CD4-positive, alpha-beta T cell treated with Interferon alpha-2 for 1 hour (primary cell): ENCODE results near the gene PTPRN2.

Experiments
- DNase-seq, 2 donors: peaks; one replicate each; pipeline ENCODE4 v3.0.0-alpha.2; 2020 to 2022

Gene PTPRN2

DNA sequence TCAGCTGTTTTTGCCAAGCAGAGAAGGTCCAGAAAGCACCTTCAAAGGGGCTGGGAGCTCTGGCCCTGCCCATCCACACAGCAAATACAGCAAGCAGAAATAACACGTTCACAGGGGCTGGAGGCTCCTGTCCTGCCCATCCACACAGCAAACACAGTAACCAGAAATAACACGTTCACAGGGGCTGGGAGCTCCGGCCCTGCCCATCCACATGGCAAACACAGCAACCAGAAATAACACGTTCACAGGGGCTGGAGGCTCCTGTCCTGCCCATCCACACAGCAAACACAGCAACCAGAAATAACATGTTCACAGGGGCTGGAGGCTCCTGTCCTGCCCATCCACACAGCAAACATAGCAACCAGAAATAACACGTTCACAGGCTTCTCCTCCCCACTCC lies 558.1 kb downstream of the PTPRN2 start:
- no peak for DNase-seq

- no peak for DNase-seq
Observed at GRCh38 chr7:158028971-158029370, 558.7 kb downstream of the PTPRN2 start.

DNA sequence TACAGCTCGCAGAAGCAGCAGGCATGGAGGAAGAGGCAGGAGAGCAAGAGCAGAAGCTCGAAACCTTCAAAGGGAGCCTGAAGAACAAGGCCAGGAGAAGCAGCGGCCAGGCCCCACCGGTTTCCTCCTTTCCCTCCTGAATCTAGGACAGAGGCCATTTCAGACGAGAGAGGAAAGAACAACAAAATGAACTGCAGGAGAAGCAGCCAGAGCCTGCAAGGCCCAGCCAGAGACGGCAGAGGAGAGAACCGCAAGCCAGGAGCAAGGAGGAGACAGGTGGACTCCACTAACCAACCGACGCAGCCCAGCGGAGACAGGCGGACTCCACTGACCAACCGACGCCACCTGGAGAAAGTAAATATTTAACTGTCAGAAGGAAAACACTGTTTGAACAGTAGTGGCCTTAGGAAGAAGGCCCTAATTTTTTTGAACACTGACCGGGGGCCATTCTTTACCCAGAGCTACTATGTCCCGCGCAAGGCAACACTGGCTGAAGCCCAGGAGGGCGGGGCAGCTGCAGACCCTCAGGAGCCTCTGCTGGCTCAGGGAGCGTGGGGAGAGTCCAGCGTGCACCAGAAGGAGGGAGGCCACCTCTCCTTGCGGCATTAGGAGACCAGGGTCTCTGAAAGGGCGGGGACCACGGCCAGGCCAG lies 559.2 kb downstream of the PTPRN2 start:
- DNase-seq = no peak

DNA sequence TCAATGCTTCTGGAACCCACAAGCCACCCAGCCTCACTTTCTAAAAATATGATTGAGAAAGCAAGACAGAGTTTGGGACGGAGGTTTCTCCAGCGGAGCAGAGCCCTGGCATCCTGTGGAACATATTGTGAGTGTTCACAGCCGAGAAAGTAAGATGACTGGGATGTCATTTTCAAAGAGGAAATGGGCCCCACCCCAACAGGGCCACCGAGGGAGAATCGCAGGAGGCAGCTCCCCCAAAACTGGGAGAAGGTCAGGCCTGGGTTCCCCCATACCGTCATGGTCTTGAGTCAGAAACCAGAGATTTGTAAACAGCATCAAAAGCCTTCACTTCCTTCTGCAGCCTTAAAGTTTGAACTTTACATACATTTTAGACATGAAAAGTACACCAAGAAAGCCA lies 560.0 kb downstream of the PTPRN2 start:
- DNase-seq = no peak

- DNase-seq = no peak
Observed at GRCh38 chr7:158026636-158027265, 560.9 kb downstream of the PTPRN2 start.

DNA sequence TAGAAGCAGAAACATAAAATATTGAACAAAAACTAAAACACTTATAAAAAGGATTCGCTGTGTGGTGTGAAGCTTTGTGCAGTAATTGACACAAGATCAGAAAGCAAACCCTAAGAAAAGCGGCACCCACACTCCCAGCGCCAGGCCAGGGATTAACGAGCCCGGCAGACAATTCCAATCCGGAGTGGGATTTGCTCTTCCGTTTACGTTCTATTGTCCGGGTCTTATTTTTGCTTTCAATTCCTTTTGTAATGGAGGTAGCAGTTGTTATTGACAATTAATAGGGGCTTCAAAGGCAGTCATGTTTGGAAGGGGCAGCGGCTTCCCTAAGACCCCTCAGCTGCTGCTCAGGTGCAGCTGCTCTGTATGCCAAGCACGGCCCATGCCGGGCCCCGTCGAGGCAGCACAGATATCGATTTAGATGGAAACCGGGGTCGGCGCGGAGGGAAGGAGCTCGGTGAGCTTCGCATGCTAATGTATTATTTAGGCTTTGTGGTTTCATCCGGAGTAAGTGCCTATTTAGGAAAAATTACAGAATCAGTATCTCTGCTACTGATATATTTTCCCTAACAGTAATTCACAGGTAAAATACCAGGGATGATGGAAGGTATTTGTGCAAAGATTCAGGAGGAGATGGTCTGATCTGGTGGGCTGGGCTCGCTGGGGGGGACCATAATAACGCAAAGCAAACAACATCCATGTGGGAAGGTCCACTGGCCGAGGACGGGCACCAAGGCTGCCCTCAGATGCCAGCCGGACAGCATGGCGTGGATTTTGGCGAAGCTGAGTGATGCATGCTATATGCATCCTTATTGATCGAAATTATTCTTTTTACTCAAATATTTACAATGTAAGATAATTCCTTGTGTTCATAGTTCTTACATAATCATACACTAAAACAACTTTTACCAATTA lies 561.7 kb downstream of the PTPRN2 start:
- DNase-seq = no peak

DNA sequence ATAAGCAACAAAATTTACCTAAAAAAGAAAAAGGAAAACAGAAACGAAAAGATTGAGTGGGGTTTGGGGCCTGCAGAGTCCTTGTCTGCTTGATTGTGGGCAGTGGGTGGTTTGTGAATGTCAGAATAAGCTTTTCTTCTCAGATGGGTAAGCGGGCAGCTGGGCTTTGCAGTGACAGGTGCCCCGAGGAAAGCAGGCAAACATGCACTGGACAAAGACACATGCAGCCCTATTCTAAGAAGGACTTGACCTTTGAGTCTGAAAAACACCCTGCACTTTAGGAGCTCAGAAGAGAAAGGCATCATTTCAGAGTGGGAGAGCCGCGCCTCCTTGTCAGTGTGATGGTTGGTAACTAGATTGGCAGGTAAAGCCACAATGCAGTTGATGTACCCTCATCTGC lies 562.7 kb downstream of the PTPRN2 start:
- no peak for DNase-seq

GRCh38 chr7:158024351-158024715 lies 563.3 kb downstream of the PTPRN2 start:
- no peak for DNase-seq

- no peak for DNase-seq
Observed at GRCh38 chr7:158023681-158024350, 563.8 kb downstream of the PTPRN2 start.

DNA sequence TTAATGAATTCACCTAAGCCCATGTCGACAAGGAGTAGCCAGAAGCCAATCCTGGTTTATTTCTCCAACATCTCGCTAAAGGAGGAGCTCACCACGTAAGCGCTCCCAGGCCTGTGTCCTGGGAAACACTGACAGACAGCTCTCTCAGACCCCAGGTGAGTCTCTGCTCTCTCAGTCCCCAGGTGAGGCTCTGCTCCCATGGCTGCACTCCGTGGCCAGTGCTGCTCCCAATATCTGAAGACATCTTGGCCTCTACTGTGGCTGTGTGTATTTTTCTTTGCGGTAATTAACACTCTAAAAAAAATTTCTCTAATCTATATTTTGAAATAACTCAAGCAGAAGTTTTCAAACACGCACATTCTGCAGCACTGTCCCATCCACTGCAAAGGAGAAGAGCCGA lies 564.5 kb downstream of the PTPRN2 start:
- no peak for DNase-seq

- DNase-seq = no peak
Observed at GRCh38 chr7:158022601-158023000, 565.0 kb downstream of the PTPRN2 start.

DNA sequence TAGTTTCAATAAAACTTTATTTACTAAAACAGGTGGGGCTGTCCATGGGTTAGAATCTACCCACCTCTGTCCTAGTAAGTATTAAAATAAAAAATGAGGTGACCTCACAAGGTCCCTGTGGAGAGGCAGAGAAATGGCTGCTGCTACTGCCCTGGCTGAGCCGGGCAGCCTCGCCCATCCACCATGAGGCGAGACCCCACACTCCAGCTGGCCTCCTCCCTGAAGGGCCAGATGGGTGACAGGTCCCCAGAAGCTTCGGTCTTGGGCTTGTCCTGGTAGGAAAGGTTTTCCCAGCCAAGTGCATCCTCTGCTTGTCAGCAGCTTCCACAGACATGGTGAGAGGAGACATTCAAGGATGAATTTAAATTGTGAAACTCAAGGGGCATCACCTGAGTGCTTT lies 565.8 kb downstream of the PTPRN2 start:
- DNase-seq = no peak

DNA sequence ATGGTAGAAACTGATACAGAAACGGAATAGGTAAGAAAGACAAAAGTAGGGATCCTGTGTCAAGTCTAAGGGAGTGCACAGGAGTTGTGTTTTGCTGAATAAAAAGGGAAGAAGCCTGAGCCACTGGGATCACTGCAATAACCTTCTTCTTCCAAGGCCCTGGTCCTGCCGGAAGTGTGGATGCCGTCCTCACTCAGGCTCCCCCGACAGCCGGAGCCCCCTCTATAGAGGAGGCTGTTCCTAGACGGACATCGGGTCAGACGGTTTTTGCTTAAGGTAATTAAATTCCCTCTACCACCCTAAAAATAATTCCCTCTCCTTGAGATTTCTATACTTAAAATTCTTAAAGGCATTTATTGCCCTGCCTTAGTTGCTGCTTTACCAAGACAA lies 566.9 kb downstream of the PTPRN2 start:
- no peak for DNase-seq

GRCh38 chr7:158019726-158020705 lies 567.6 kb downstream of the PTPRN2 start:
- DNase-seq = no peak

- no peak for DNase-seq
Observed at GRCh38 chr7:158018971-158019645, 568.5 kb downstream of the PTPRN2 start.

DNA sequence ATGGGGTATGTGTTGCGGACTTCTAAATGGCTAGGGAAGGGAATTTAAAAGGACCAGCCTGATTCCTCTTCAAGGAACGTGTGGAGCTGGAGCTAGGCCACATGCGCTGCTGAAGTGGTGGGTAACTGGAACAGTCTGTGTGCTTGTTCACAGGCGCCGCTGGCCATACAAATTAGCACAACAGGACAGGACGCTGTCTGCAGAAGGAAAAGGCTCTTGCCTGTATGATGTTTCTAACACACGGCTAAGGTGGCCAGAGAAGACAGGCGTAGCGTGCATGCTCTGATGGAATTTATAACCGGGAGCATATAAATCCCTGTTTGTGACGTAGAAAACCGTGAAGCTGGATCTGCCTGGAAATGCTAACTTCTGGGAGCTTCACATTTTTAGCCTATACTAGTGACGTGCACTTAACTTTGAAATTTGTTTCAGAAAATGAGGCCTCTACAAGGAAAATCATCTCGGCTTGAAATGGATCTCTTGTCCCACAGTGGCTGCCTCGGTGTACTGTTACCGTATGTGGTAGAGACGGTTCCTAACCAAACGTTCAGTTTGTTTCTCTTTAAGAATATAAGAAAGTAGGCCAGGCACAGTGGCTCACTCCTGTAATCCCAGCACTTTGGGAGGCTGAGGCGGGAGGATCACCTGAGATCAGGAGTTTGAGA lies 569.4 kb downstream of the PTPRN2 start:
- DNase-seq = no peak

GRCh38 chr7:158017111-158018097 lies 570.2 kb downstream of the PTPRN2 start:
- no peak for DNase-seq

- DNase-seq = no peak
Observed at GRCh38 chr7:158016180-158017097, 571.2 kb downstream of the PTPRN2 start.
